ENCODE data around the gene KIF9.

GRCh38 chr3:47265725-47266428 is 16.7 kb downstream of the KIF9 start:
- TF ChIP-seq CTCF (IDR thresholded peaks at IDR 0.05) (no peak), POLR2AphosphoS5 (IDR thresholded peaks at IDR 0.05; ENCODE audit: low read depth, low read length) (no peak)
